ENCODE data around the gene HP1BP3.

GRCh38 chr1:20705203-20705755 is 81.8 kb downstream of the HP1BP3 start:
- TF ChIP-seq CTCF (IDR thresholded peaks at IDR 0.05) (no peak), POLR2AphosphoS5 (IDR thresholded peaks at IDR 0.05) (no peak), POLR2A (IDR thresholded peaks at IDR 0.05) (no peak)

Data from breast epithelium (tissue), 3 donors.